Measurements from ENCODE around the gene OPCML. TPM values are rescaled to one million over a fixed set of nuclear protein-coding genes. Genes with fewer than 3 reads are reported as not detected.

OPCML gene
- total RNA-seq, 1 donor from 2014 or later, result 0.12 TPM

DNA sequence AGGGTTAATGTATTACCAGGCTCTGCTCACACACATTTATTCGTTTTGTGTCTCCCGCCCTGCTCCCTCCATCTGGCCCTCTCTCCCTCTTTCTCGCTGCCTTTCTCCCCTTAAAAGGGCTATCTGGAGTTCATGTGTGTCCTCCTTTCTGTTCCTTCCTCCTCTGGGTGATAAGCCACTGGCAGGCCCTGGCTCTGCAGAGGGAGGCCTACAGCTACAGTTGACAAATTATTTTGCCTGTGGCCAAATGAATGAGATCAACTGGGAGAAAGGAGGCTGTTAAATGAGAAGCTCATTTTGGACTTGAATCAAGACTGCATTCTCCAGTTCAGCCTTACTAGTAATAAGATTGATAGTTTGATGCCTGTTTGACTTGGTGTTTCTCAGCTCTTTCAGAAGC lies 17.5 kb upstream of the OPCML start:
- Histone ChIP-seq H3K4me1 (no peaks in the 10 kb centered on the region), H3K27me3 (ENCODE audit: low read depth) (no peaks in the 10 kb centered on the region), H3K9me3 (no peaks in the 10 kb centered on the region), H3K4me3 (no peak overlapping the region), H3K27ac (no peak overlapping the region), H3K36me3 (no peaks in the 10 kb centered on the region)
- ATAC-seq (no peak), DNase-seq (no peak)
- TF ChIP-seq, protein P1, sequence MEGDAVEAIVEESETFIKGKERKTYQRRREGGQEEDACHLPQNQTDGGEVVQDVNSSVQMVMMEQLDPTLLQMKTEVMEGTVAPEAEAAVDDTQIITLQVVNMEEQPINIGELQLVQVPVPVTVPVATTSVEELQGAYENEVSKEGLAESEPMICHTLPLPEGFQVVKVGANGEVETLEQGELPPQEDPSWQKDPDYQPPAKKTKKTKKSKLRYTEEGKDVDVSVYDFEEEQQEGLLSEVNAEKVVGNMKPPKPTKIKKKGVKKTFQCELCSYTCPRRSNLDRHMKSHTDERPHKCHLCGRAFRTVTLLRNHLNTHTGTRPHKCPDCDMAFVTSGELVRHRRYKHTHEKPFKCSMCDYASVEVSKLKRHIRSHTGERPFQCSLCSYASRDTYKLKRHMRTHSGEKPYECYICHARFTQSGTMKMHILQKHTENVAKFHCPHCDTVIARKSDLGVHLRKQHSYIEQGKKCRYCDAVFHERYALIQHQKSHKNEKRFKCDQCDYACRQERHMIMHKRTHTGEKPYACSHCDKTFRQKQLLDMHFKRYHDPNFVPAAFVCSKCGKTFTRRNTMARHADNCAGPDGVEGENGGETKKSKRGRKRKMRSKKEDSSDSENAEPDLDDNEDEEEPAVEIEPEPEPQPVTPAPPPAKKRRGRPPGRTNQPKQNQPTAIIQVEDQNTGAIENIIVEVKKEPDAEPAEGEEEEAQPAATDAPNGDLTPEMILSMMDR (IDR thresholded peaks at IDR 0.05), result no peak
- intact Hi-C loops (cut with DNase I), result no loop called here

DNA sequence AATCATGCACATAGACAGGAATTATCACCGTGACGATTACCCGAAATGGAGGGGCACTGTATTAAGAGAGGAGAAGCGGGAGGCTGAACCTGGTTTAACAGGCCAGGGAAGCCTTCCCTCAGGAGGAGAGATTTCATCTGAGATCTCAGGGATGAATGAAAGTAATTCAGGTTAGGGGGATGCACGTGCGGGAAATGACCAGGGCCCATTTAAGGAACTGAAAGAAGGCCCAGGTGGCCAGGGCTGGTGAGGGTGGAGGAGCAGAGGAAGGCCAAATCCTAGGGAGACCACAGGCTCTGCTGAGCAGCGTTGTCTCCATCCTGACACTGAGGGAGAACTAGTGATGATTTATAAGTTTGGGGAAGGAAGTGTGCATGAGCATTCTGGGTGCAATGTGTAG lies 16.3 kb upstream of the OPCML start:
- DNase-seq, result no peak
- no peaks in the 10 kb centered on the region for H3K36me3 ChIP-seq
- H3K4me1 ChIP-seq, result no peaks in the 10 kb centered on the region
- TF ChIP-seq, protein P1 (IDR thresholded peaks at IDR 0.05), result no peak
- no peaks in the 10 kb centered on the region for H3K9me3 ChIP-seq
- ATAC-seq, result no peak
- H3K4me3 ChIP-seq, result no peak overlapping the region
- H3K27ac ChIP-seq, result no peak overlapping the region
- no peaks in the 10 kb centered on the region for H3K27me3 ChIP-seq (ENCODE audit: low read depth)
- intact Hi-C loops (cut with DNase I), result no loop called here

DNA sequence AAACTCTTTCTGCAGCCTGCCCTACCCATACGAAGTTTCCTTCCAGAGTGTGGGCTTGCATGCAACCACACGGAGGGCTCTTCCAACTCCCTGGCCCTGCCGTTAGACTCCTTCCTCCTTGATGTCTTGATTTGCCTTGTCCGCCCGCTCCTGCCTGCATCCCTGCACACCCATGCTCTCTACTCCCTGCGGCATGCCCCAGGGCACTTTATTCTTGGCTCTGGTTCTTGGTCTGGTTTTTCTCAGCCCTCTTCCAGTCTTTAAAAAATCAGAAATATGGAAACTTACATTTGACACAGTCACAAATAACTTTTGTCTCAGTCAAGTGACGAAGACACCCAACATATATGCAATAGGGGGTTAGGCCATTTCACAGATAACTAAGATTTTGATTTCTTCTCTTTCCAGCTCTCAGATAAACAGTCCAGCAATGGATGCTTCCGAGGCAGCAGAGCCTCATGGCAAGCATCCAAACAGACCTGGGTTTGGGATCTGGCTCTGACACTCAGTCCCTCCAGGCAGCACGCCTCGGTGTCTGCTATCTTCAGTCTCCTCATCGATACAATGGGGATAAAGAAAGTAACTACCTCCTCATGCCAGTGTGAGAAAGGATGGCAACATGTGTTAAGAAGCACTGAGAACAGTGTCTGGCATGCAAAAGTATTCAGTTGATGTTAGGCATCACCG lies 15.7 kb upstream of the OPCML start:
- DNase-seq (no peak), ATAC-seq (no peak)
- H3K4me3 ChIP-seq, result no peak overlapping the region
- intact Hi-C loops (cut with DNase I), result no loop called here
- H3K9me3 ChIP-seq, result no peaks in the 10 kb centered on the region
- no peaks in the 10 kb centered on the region for H3K4me1 ChIP-seq
- no peaks in the 10 kb centered on the region for H3K27me3 ChIP-seq (ENCODE audit: low read depth)
- TF ChIP-seq, protein P1 (IDR thresholded peaks at IDR 0.05), result no peak
- H3K27ac ChIP-seq, result no peak overlapping the region
- H3K36me3 ChIP-seq, result no peaks in the 10 kb centered on the region

DNA sequence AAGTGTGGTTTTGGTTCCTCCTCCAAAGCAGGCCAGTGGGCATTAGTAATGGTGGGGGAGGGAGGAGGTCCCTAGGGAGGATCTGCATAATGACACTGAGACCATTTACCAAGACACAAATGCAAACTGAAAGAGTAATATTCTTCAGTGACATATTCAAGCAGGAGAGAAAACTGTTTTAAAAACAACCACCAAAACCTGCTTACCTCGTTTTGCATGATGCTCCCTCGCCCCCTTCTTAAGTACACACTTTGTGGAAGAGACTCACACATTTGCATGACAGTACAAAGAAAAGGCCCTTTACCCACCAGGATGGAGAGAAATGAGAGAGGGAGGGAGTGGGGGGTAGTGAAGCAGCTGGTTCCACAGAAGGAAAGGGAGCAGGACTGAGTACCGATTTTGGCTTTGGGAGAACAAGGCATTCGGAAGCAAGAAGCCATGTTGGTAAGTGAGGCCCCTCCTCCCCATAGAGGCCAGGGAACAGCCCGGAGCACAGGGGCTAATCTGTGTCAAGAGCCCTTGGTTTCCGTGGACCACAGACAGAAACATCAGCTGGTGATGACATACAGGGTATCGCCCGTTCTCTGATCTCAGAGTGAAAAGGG lies 13.0 kb upstream of the OPCML start:
- DNase-seq, result no peak
- Histone ChIP-seq H3K27me3 (ENCODE audit: low read depth) (peaks cover 4% of the 10 kb centered on the region), H3K4me1 (no peaks in the 10 kb centered on the region), H3K9me3 (no peaks in the 10 kb centered on the region), H3K27ac (no peak overlapping the region), H3K36me3 (no peaks in the 10 kb centered on the region), H3K4me3 (no peak overlapping the region)
- no peak for ATAC-seq
- intact Hi-C loops (cut with DNase I), result no loop called here
- TF ChIP-seq, protein P1 (IDR thresholded peaks at IDR 0.05), result no peak

DNA sequence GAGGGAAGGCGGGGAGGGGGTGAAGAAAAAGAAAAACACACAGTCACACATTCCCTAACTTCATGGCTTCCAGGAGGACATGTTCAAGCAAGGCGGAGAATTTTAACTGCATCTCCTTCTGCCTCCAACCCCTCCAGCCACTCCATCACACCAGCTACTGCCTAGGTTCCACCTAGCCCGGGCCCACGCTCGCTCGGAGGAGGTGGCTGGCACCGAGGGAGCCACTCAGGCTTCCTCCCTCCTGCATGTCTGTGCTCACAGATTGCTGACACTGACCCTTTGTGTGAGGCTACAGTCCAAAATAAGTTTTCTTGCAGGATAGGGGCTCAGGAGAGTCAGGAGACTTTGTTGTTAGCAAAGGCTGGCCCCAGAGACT lies 9.4 kb upstream of the OPCML start:
- ATAC-seq (no peak), DNase-seq (no peak)
- Histone ChIP-seq H3K27ac (no peak overlapping the region), H3K9me3 (no peaks in the 10 kb centered on the region), H3K27me3 (ENCODE audit: low read depth) (peaks cover 4% of the 10 kb centered on the region), H3K36me3 (no peaks in the 10 kb centered on the region), H3K4me1 (no peaks in the 10 kb centered on the region), H3K4me3 (no peak overlapping the region)
- TF ChIP-seq, protein P1 (IDR thresholded peaks at IDR 0.05), result no peak
- intact Hi-C loops (cut with DNase I), result no loop called here

Data from lower lobe of right lung (tissue), 2 donors.